HG03558 (cell line): ENCODE results near the gene KHDRBS1.
A peak's percentile ranks its signal among the peaks of the same experiment; 100 is the strongest.
"Not testable (repeated sequence)": the region's sequence is repeated elsewhere in the genome, so short reads cannot be mapped to it uniquely, and the experiment has no call there.

Experiments
- ATAC-seq: cut with Tn5 transposase; IDR thresholded peaks from one replicate; pipeline ENCODE4 v1.9.1; 2021; ENCODE audit warnings: moderate number of reproducible peaks; ENCODE audit not compliant: unreplicated experiment; ENCODE audit errors: extremely low read depth

KHDRBS1 gene

GRCh38 chr1:32010246-32010645 is 3.4 kb upstream of the KHDRBS1 start:
- no peak for ATAC-seq

GRCh38 chr1:32012709-32013385 is 821 bp upstream of the KHDRBS1 start:
- no peak for ATAC-seq

- ATAC-seq = peak; percentile 8
Measured at GRCh38 chr1:32014199-32014947, 705 bp downstream of the KHDRBS1 start.

- ATAC-seq = no peak
Measured at GRCh38 chr1:32014948-32015273, 1.2 kb downstream of the KHDRBS1 start.

- no peak for ATAC-seq
Measured at GRCh38 chr1:32020339-32020738, 6.7 kb downstream of the KHDRBS1 start.

GRCh38 chr1:32021574-32022018 is 7.9 kb downstream of the KHDRBS1 start:
- not testable (repeated sequence) for ATAC-seq

GRCh38 chr1:32023351-32023750 is 9.7 kb downstream of the KHDRBS1 start:
- no peak for ATAC-seq

GRCh38 chr1:32025515-32025914 is 11.8 kb downstream of the KHDRBS1 start:
- no peak for ATAC-seq

- no peak for ATAC-seq
Measured at GRCh38 chr1:32028746-32029145, 15.1 kb downstream of the KHDRBS1 start.

GRCh38 chr1:32031578-32032274 is 18.1 kb downstream of the KHDRBS1 start:
- ATAC-seq = no peak

- ATAC-seq = no peak
Measured at GRCh38 chr1:32032275-32032615, 18.6 kb downstream of the KHDRBS1 start.

- no peak for ATAC-seq
Measured at GRCh38 chr1:32035119-32035518, 21.5 kb downstream of the KHDRBS1 start.

GRCh38 chr1:32040711-32041110 is 27.0 kb downstream of the KHDRBS1 start:
- no peak for ATAC-seq

GRCh38 chr1:32042330-32042729 is 28.7 kb downstream of the KHDRBS1 start:
- no peak for ATAC-seq

GRCh38 chr1:32044234-32044633 is 30.6 kb downstream of the KHDRBS1 start:
- no peak for ATAC-seq

- no peak for ATAC-seq
Measured at GRCh38 chr1:32045772-32046171, 32.1 kb downstream of the KHDRBS1 start.

GRCh38 chr1:32047701-32048100 is 34.0 kb downstream of the KHDRBS1 start:
- ATAC-seq = no peak

GRCh38 chr1:32048440-32048839 is 34.8 kb downstream of the KHDRBS1 start:
- ATAC-seq = no peak

- no peak for ATAC-seq
Measured at GRCh38 chr1:32051706-32052105, 38.0 kb downstream of the KHDRBS1 start.

GRCh38 chr1:32052887-32053286 is 39.2 kb downstream of the KHDRBS1 start:
- ATAC-seq = no peak

- ATAC-seq = no peak
Measured at GRCh38 chr1:32055416-32055815, 41.7 kb downstream of the KHDRBS1 start.
